CD4-positive, alpha-beta T cell treated with Interleukin-15 for 1 hour (primary cell): ENCODE measurements around the gene ISG15.

Experiments used
- DNase-seq: peaks from one replicate; pipeline ENCODE4 v3.0.0-alpha.2; 2020

The ISG15 gene

GRCh38 chr1:1062348-1063163 is 49.3 kb downstream of the ISG15 start:
- DNase-seq = no peak

DNA sequence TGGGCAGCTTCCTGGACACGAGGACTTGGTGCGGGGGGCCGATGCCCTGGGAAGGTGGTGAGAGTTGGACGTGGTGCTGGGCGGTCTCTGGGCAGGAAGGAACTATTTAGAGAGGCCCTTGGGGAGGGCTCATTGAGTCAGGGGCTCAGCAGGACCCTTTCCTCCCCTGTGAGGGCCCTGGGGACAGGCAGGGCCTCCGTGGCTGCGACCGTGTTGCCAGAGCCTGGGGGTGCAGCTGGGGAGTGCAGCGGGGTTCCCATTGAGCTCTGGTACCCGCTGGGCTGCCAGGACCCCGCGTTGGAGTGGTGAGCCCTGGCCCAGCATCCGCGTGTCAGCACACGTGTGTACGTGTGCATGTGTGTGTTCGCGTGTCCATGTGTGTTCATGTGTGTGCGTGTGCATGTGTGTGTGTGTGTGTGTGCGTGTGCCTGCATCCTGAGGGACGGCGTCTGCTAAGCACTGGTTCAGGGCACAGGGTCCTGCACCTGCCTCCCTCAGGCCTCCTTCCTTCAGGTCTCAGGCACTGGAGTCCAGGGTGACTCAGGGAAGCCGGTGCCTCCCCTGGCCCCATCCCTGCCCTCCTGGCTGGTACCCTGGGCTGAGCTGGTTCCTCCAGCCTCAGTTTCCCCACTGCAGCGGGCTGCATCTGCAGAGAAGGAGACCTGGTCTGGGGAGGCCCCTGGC is 50.1 kb downstream of the ISG15 start:
- no peak for DNase-seq
